TTC549 (cell line): Measurements from ENCODE around the gene ROR2.

Experiments used
- FAIRE-seq: peaks from 2 replicates; lab custom pipeline; 2012; peaks lifted over from hg19 to GRCh38; lab: Jason Lieb, UNC

ROR2 gene

DNA sequence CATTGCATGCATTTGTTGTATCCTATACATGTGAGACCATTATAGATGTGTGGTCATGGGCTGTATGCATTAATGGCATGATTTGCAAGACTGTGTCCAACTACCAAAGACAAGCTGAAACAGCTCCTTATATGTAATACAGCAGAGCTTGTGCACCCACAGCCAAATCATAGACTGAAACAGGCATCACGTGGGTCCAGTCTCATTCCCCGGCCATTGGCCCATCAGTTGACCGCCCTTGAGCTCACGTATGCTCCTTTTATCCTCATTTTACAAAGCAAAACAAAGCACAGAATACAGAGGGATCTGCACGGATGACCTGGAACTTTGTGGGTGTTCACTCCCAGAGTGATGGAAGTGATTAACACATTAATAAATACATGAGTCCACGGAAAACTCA, 109.1 kb downstream of the ROR2 start:
- no peak for FAIRE-seq

GRCh38 chr9:91840469-91840868, 109.6 kb downstream of the ROR2 start:
- FAIRE-seq, result no peak

DNA sequence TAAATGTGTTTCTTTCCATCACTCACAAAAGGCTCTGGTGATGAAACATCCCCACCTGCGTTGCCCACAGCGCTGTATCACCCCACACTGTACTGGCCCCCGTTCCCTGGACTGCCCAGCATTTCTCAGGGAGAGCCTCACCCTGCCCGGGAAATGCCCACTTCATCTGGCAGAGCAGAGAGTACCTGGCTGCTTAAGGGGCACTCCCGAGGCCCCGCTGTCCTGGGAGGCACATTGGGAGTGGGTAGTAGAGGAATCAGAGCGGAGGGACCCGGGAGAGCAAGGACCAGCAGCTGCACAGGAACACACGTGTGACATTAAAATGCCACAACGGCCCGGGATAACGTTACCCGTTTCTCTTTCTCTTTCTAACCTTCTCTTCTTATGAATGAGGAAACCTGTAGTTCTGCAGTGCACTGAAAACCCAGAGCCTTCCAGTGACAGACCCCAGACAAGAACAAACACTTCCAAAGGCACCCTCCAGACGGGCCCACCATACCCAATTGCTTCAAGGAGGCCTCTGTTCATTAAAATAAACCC, 110.0 kb downstream of the ROR2 start:
- no peak for FAIRE-seq

- FAIRE-seq, result no peak
Measured at GRCh38 chr9:91837981-91838731, 111.9 kb downstream of the ROR2 start.

DNA sequence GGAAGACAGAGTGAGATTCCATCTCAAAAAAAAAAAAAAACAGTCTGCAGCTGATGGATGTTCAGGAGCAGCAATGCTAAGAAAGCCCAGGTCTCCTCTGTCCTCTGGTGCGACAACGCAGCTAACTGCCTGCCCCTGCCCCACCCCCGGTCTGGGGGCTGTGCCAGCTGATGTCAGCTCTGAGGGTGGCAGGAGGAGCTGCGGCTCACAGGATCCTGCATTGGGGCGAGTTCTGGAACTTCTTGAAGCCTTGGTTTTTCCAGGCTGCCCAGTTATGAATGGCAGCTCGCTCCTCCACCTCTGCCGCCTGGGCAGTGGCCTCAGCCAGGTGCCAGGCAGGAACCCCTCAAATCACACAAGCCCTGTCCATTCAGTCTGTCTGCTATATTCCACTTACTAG, 113.5 kb downstream of the ROR2 start:
- no peak for FAIRE-seq

GRCh38 chr9:91835632-91836031, 114.4 kb downstream of the ROR2 start:
- FAIRE-seq, result no peak

GRCh38 chr9:91835216-91835615, 114.8 kb downstream of the ROR2 start:
- no peak for FAIRE-seq

DNA sequence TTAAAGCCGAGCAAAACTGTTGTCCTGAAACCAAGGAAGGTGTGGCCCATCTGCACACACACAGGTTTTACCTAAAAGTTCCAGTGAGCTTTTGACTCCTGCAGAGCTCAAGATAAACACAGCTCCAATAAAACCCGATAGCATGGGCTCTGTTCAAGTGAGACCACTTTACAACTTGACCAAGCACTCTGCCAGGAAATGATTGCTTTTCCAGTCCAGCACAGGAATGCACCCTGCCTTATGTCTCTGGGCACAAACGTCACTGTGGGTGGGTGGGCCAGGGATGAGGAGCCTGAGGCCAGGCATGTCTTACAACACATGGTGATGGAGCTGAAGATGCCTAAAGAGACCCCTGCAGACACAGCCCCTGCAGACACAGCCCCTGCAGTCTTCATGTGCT, 115.3 kb downstream of the ROR2 start:
- FAIRE-seq, result no peak

- FAIRE-seq, result no peak
Measured at GRCh38 chr9:91833878-91834255, 116.2 kb downstream of the ROR2 start.

GRCh38 chr9:91833096-91833877, 116.7 kb downstream of the ROR2 start:
- FAIRE-seq, result no peak

DNA sequence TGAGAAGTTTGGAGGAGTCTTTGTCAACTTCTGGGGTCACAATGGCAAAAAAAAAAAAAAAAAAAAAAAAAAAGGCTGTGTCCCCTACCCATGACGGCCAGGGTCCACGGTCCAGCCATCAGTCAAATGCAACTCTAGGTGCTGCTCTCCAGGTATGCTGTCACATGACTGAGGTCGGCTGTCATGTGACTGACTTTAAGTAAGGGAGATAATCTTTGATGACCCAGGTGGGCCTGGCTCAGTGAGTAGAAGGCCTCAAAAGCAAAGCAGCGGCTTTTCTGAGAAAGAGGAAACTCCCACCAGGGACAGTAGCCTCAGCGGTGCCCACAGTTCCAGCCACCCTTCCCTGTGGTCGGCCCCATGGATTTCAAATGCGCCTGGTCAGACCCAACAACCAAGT, 117.7 kb downstream of the ROR2 start:
- no peak for FAIRE-seq

- no peak for FAIRE-seq
Measured at GRCh38 chr9:91825866-91826265, 124.2 kb downstream of the ROR2 start.

DNA sequence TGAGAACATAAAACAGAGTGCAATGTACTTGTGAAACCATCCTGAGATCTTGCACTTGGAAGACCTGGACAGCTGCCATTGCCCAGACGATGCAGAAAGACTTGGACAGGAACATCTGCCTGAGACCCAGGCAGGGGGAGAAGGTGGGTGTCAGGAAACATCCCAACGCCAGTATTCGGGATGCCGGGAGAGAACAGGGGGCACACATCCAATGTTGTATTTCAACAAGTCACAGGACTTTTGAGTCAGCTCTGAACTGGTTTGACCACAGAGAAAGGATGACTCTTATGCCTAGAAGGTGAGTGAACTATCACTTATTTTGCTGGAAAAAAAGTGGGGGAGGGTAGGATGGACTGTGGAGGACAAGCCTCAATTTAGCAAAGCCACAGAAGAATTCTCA, 124.6 kb downstream of the ROR2 start:
- FAIRE-seq, result no peak

DNA sequence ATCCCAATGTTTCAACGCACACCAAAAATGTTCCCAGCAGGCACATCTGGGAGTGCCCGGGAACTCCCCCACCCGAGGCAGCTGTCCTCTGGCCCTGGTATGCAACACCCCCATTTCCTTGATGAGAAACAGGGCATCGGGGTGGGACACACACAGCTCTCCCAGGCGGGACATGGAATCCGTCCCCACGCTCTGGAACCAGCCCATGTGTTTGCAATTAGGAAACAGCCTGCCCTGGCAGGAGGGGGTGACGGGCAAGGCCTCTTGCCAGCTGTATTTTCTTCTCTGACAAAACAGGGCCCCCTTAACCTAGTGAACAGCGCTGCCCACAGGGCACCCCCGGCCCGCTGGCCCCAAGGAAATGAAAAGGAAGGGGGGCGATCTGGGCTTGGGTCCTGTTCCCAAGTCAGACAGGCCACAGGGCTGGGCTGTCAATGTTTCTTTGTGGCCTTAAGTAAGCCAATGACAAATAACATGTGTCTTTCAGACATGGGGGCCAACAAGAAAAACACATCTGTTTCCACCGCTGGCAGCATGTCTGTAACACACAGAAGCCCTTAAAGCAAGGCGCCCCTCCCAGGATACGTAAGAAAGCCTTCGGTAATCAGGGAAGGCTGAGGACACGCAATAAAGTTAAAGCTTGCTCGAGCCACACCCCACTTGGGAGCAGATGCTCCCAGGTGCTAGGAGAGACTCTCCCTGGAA, 125.3 kb downstream of the ROR2 start:
- FAIRE-seq, result no peak

DNA sequence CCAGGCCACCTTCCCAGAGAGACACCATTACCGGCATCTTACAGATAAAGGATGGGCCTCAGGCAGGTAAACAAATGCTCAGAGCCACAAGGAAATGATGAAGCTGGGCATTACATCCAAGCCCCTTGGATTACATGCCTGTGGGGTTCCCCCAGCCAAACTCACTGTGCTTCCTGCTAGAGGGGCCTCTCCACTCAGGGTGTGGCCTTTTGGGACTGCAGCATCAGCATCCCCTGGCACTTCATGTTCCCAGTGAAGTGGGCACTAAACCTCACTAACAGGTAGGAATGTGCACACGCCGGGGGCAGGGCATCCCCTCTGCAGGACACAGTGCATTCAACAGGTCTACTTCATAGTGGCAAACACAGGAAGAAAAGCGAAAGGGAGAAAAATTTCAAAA, 125.9 kb downstream of the ROR2 start:
- no peak for FAIRE-seq

GRCh38 chr9:91820949-91821880, 128.8 kb downstream of the ROR2 start:
- FAIRE-seq, result no peak

DNA sequence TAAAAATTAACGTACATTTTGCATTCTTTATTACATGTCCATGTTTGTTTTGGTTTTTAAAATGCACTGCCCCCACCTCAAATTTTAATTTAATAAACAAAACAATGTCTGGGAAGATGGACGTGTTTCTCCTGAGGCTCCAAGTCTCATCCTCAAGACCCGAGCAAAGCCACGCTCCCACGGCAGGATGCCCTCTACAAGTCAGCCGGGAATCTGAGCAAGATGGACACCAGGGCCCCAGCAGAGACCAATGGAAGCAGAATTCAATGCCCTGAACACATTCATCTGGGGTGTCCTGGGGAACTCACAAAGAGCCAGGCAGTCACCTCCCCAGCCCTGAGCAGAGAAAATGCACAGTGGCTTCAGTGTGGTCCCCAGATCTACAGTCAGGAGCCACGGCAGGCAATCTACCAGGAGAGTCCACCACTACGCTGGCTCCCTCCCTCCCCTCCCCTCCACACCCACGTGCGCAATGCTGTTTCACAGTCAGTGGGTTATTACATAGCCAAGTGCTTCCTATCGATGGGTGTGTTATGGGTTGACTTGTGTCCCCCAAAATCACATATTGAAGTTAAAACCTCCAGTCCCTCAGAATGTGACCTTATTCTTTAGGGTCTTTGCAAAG, 129.8 kb downstream of the ROR2 start:
- FAIRE-seq, result no peak

- FAIRE-seq, result no peak
Measured at GRCh38 chr9:91818647-91819403, 131.2 kb downstream of the ROR2 start.

DNA sequence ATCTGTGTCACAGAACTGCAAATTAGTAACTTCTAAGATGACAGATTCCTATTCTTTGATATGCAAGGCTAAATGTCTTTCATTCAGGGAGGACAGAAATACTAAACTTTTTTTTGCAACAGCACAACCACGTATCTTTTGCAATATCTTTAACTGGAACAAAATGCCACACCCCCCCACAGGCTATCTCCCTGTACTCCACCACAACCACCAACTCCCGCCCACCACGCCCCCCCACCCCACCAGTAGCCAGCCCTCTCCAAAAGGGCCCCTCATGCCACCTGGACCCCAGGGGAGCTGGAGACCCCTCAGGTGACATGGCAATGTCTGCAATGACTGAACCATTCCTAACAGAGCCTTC, 131.8 kb downstream of the ROR2 start:
- no peak for FAIRE-seq

DNA sequence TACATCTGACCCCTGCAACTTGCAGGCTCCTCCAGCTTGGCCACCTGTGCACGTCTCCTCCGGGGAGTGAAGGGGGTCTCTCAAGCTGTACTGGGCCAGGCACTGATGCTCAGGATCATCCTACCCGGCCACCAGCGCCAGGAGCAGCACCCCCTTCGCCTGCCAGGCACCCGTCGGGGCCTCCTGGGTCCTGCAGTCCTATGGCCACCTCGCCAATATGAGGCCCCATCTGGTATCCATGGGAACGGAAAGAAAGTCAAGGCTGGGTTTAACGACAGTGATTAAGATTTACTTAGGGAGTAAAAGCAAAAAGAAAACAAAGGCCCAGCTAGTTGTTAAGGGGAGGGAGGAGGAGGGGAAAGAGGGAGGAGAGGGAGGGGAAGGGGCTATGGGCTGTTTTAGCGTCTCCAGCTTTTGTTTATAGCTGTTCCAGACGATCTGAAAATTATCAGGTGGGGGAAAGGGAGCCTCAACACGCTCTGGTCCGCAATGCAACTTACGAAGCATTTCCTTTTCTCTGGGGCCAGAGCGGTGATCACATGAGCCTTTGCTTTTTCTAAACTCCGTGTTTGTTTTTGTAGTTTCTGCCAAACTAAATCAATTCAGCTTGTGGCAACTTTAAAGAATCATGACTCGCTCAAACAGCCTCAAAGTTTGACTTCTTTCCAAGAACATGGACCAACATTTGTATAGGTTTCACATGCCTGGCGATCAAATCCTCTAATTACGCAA, 132.4 kb downstream of the ROR2 start:
- no peak for FAIRE-seq
